ENCODE data around the gene WBP2NL.

The WBP2NL gene

GRCh38 chr22:42016111-42016510 lies 17.5 kb downstream of the WBP2NL start:
- Histone ChIP-seq H2BK12ac (ENCODE audit: low read length) (no peak overlapping the region), H2BK120ac (ENCODE audit: low read depth, low read length) (no peak overlapping the region), H2AFZ (ENCODE audit: low read length) (no peak overlapping the region), H3K4ac (ENCODE audit: low read length) (no peak overlapping the region), H4K8ac (ENCODE audit: low read depth, low read length) (no peak overlapping the region), H3K9ac (ENCODE audit: low read depth, low read length, poor library complexity) (no peak overlapping the region), H3K23ac (ENCODE audit: low read depth, low read length, poor library complexity) (no peak overlapping the region), H3K36me3 (replicated peaks in 1 of 2; ENCODE audit: control insufficient read depth in 2 of 2, insufficient read depth in 2 of 2, low read length in 2 of 2) (no peaks in the 10 kb centered on the region), H2AK5ac (ENCODE audit: low read depth, low read length) (no peak overlapping the region), H3K79me1 (ENCODE audit: low read depth, low read length) (no peaks in the 10 kb centered on the region), H3K9me3 (replicated peaks in 1 of 2; ENCODE audit: control insufficient read depth in 2 of 2, insufficient read depth in 1 of 2, low read depth in 1 of 2, low read length in 2 of 2) (no peaks in the 10 kb centered on the region), H3K4me1 (ENCODE audit: control insufficient read depth in 2 of 2, insufficient read depth in 1 of 2, low read depth in 1 of 2, low read length in 2 of 2) (no peaks in the 10 kb centered on the region), H2BK15ac (ENCODE audit: low read length) (no peak overlapping the region), H3K4me3 (ENCODE audit: low read length in 2 of 2) (no peak overlapping the region), H2BK5ac (ENCODE audit: low read length) (no peak overlapping the region), H3K14ac (ENCODE audit: low read length) (no peak overlapping the region), H3K27ac (replicated peaks; ENCODE audit: low read length) (no peak overlapping the region), H3K18ac (ENCODE audit: low read length) (no peak overlapping the region), H3K27me3 (ENCODE audit: control insufficient read depth in 3 of 3, insufficient read depth in 3 of 3, low read depth in 1 of 3, low read length in 3 of 3) (peaks cover 0 to 15% (median 0%) of the 10 kb centered on the region in 3 experiments), H3K4me2 (ENCODE audit: insufficient read depth, low read length, poor library complexity, severe bottlenecking) (no peak overlapping the region), H4K91ac (ENCODE audit: low read depth, low read length, poor library complexity) (no peak overlapping the region)
- no CpG with 5 or more reads among the region's 10 CpGs for WGBS, 2 donors (ENCODE audit: extremely low coverage in 2 of 2, insufficient read length in 2 of 2, insufficient replicate concordance in 1 of 2)
- no peak for DNase-seq (ENCODE audit: low spot score)

GRCh38 chr22:42018224-42018623 lies 19.6 kb downstream of the WBP2NL start:
- no peaks in the 10 kb centered on the region for H3K79me1 ChIP-seq (ENCODE audit: low read depth, low read length)
- H3K27ac ChIP-seq (replicated peaks; ENCODE audit: low read length), result no peak overlapping the region
- H3K9me3 ChIP-seq (replicated peaks in 1 of 2; ENCODE audit: control insufficient read depth in 2 of 2, insufficient read depth in 1 of 2, low read depth in 1 of 2, low read length in 2 of 2), result no peaks in the 10 kb centered on the region
- H2AFZ ChIP-seq (ENCODE audit: low read length), result no peak overlapping the region
- H3K4me1 ChIP-seq (ENCODE audit: control insufficient read depth in 2 of 2, insufficient read depth in 1 of 2, low read depth in 1 of 2, low read length in 2 of 2), result no peaks in the 10 kb centered on the region
- H2BK5ac ChIP-seq (ENCODE audit: low read length), result no peak overlapping the region
- no peak overlapping the region for H3K23ac ChIP-seq (ENCODE audit: low read depth, low read length, poor library complexity)
- no peak overlapping the region for H3K4me2 ChIP-seq (ENCODE audit: insufficient read depth, low read length, poor library complexity, severe bottlenecking)
- no peak overlapping the region for H2BK120ac ChIP-seq (ENCODE audit: low read depth, low read length)
- H3K9ac ChIP-seq (ENCODE audit: low read depth, low read length, poor library complexity), result no peak overlapping the region
- H3K27me3 ChIP-seq (ENCODE audit: control insufficient read depth in 3 of 3, insufficient read depth in 3 of 3, low read depth in 1 of 3, low read length in 3 of 3), result peaks cover 0 to 19% (median 0%) of the 10 kb centered on the region in 3 experiments
- no peak overlapping the region for H3K4me3 ChIP-seq (ENCODE audit: low read length in 2 of 2)
- no peak overlapping the region for H3K4ac ChIP-seq (ENCODE audit: low read length)
- H3K14ac ChIP-seq (ENCODE audit: low read length), result no peak overlapping the region
- H3K36me3 ChIP-seq (replicated peaks in 1 of 2; ENCODE audit: control insufficient read depth in 2 of 2, insufficient read depth in 2 of 2, low read length in 2 of 2), result no peaks in the 10 kb centered on the region
- no peak overlapping the region for H2BK12ac ChIP-seq (ENCODE audit: low read length)
- no peak overlapping the region for H4K91ac ChIP-seq (ENCODE audit: low read depth, low read length, poor library complexity)
- no peak for DNase-seq (ENCODE audit: low spot score)
- H2AK5ac ChIP-seq (ENCODE audit: low read depth, low read length), result no peak overlapping the region
- no peak overlapping the region for H2BK15ac ChIP-seq (ENCODE audit: low read length)
- WGBS, 2 donors (ENCODE audit: extremely low coverage in 2 of 2, insufficient read length in 2 of 2, insufficient replicate concordance in 1 of 2), result no CpG with 5 or more reads among the region's 1 CpG
- no peak overlapping the region for H3K18ac ChIP-seq (ENCODE audit: low read length)
- no peak overlapping the region for H4K8ac ChIP-seq (ENCODE audit: low read depth, low read length)

GRCh38 chr22:42021571-42021970 lies 23.0 kb downstream of the WBP2NL start:
- H3K27me3 ChIP-seq (ENCODE audit: control insufficient read depth in 3 of 3, insufficient read depth in 3 of 3, low read depth in 1 of 3, low read length in 3 of 3), result peaks cover 0 to 14% (median 0%) of the 10 kb centered on the region in 3 experiments
- H3K4ac ChIP-seq (ENCODE audit: low read length), result no peak overlapping the region
- no peak overlapping the region for H3K14ac ChIP-seq (ENCODE audit: low read length)
- no peak overlapping the region for H4K91ac ChIP-seq (ENCODE audit: low read depth, low read length, poor library complexity)
- no peak overlapping the region for H2AFZ ChIP-seq (ENCODE audit: low read length)
- no peaks in the 10 kb centered on the region for H3K4me1 ChIP-seq (ENCODE audit: control insufficient read depth in 2 of 2, insufficient read depth in 1 of 2, low read depth in 1 of 2, low read length in 2 of 2)
- no peak overlapping the region for H4K8ac ChIP-seq (ENCODE audit: low read depth, low read length)
- no peak overlapping the region for H2BK12ac ChIP-seq (ENCODE audit: low read length)
- H2BK5ac ChIP-seq (ENCODE audit: low read length), result no peak overlapping the region
- H3K18ac ChIP-seq (ENCODE audit: low read length), result no peak overlapping the region
- no peaks in the 10 kb centered on the region for H3K9me3 ChIP-seq (replicated peaks in 1 of 2; ENCODE audit: control insufficient read depth in 2 of 2, insufficient read depth in 1 of 2, low read depth in 1 of 2, low read length in 2 of 2)
- no peak overlapping the region for H3K27ac ChIP-seq (replicated peaks; ENCODE audit: low read length)
- H3K4me3 ChIP-seq (ENCODE audit: low read length in 2 of 2), result no peak overlapping the region
- H3K23ac ChIP-seq (ENCODE audit: low read depth, low read length, poor library complexity), result no peak overlapping the region
- no CpG with 5 or more reads among the region's 2 CpGs for WGBS, 2 donors (ENCODE audit: extremely low coverage in 2 of 2, insufficient read length in 2 of 2, insufficient replicate concordance in 1 of 2)
- no peaks in the 10 kb centered on the region for H3K79me1 ChIP-seq (ENCODE audit: low read depth, low read length)
- H3K36me3 ChIP-seq (replicated peaks in 1 of 2; ENCODE audit: control insufficient read depth in 2 of 2, insufficient read depth in 2 of 2, low read length in 2 of 2), result no peaks in the 10 kb centered on the region
- H2AK5ac ChIP-seq (ENCODE audit: low read depth, low read length), result no peak overlapping the region
- H3K9ac ChIP-seq (ENCODE audit: low read depth, low read length, poor library complexity), result no peak overlapping the region
- no peak overlapping the region for H3K4me2 ChIP-seq (ENCODE audit: insufficient read depth, low read length, poor library complexity, severe bottlenecking)
- DNase-seq (ENCODE audit: low spot score), result no peak
- no peak overlapping the region for H2BK120ac ChIP-seq (ENCODE audit: low read depth, low read length)
- no peak overlapping the region for H2BK15ac ChIP-seq (ENCODE audit: low read length)

- Histone ChIP-seq H4K91ac (ENCODE audit: low read depth, low read length, poor library complexity) (no peak overlapping the region), H3K18ac (ENCODE audit: low read length) (no peak overlapping the region), H3K36me3 (replicated peaks in 1 of 2; ENCODE audit: control insufficient read depth in 2 of 2, insufficient read depth in 2 of 2, low read length in 2 of 2) (no peaks in the 10 kb centered on the region), H2AFZ (ENCODE audit: low read length) (no peak overlapping the region), H3K4me3 (ENCODE audit: low read length in 2 of 2) (no peak overlapping the region), H2BK15ac (ENCODE audit: low read length) (no peak overlapping the region), H3K23ac (ENCODE audit: low read depth, low read length, poor library complexity) (no peak overlapping the region), H3K9me3 (replicated peaks in 1 of 2; ENCODE audit: control insufficient read depth in 2 of 2, insufficient read depth in 1 of 2, low read depth in 1 of 2, low read length in 2 of 2) (no peaks in the 10 kb centered on the region), H2BK12ac (ENCODE audit: low read length) (no peak overlapping the region), H3K9ac (ENCODE audit: low read depth, low read length, poor library complexity) (no peak overlapping the region), H2BK120ac (ENCODE audit: low read depth, low read length) (no peak overlapping the region), H4K8ac (ENCODE audit: low read depth, low read length) (no peak overlapping the region), H3K14ac (ENCODE audit: low read length) (no peak overlapping the region), H3K79me1 (ENCODE audit: low read depth, low read length) (no peaks in the 10 kb centered on the region), H3K4me1 (ENCODE audit: control insufficient read depth in 2 of 2, insufficient read depth in 1 of 2, low read depth in 1 of 2, low read length in 2 of 2) (no peaks in the 10 kb centered on the region), H3K27ac (replicated peaks; ENCODE audit: low read length) (no peak overlapping the region), H3K4me2 (ENCODE audit: insufficient read depth, low read length, poor library complexity, severe bottlenecking) (no peak overlapping the region), H3K4ac (ENCODE audit: low read length) (no peak overlapping the region), H2AK5ac (ENCODE audit: low read depth, low read length) (no peak overlapping the region), H3K27me3 (ENCODE audit: control insufficient read depth in 3 of 3, insufficient read depth in 3 of 3, low read depth in 1 of 3, low read length in 3 of 3) (peaks cover 0 to 10% (median 0%) of the 10 kb centered on the region in 3 experiments), H2BK5ac (ENCODE audit: low read length) (no peak overlapping the region)
- WGBS, 2 donors (ENCODE audit: extremely low coverage in 2 of 2, insufficient read length in 2 of 2, insufficient replicate concordance in 1 of 2), result no CpG with 5 or more reads among the region's 2 CpGs
- DNase-seq (ENCODE audit: low spot score), result no peak
Observed at GRCh38 chr22:42022162-42022847, 23.7 kb downstream of the WBP2NL start.

Data from neuronal stem cell (in vitro differentiated cells).